Measurements from ENCODE around the gene MYO5A.

DNA sequence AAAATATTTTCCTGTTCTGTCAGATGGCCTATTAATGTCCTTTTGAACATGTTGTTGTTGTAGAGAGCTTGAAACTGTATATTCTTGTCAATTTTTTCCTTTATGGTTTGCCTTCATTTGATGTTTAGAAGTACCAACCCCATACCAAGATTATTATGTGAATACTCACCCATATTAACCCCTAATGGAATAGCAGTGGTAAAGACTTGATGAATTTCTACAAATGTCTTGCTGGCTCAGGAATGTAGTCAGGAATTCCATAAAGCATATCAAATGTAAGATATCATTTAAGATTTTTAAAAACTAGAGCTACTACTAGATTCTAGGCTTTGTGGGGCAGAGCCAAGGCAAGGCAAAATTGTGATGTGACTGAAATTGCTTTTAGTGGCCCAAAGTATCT, 30.0 kb downstream of the MYO5A start:
- TF ChIP-seq POLR2A (IDR thresholded peaks at IDR 0.05; ENCODE audit: low read depth) (no peak), POLR2AphosphoS5 (IDR thresholded peaks at IDR 0.05) (no peak)
- TF ChIP-seq, protein P1, sequence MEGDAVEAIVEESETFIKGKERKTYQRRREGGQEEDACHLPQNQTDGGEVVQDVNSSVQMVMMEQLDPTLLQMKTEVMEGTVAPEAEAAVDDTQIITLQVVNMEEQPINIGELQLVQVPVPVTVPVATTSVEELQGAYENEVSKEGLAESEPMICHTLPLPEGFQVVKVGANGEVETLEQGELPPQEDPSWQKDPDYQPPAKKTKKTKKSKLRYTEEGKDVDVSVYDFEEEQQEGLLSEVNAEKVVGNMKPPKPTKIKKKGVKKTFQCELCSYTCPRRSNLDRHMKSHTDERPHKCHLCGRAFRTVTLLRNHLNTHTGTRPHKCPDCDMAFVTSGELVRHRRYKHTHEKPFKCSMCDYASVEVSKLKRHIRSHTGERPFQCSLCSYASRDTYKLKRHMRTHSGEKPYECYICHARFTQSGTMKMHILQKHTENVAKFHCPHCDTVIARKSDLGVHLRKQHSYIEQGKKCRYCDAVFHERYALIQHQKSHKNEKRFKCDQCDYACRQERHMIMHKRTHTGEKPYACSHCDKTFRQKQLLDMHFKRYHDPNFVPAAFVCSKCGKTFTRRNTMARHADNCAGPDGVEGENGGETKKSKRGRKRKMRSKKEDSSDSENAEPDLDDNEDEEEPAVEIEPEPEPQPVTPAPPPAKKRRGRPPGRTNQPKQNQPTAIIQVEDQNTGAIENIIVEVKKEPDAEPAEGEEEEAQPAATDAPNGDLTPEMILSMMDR (IDR thresholded peaks at IDR 0.05), result no peak
